Hepatocyte (in vitro differentiated cells): ENCODE results near the gene PLXNA2. TPM values are rescaled to one million over a fixed set of nuclear protein-coding genes. Genes with fewer than 3 reads are reported as not detected.

Experiments
- DNase-seq: peaks from one replicate; pipeline ENCODE4 v3.0.0-alpha.2; 2016; ENCODE audit warnings: low spot score
- H2AFZ ChIP-seq: fragments of 200-600 bp; sonication (generic); 2 replicates; pipeline ENCODE4 v1.6.0; 2016; ENCODE audit warnings: antibody characterized with exemption, mild to moderate bottlenecking
- H3K27ac ChIP-seq: fragments of 200-600 bp; sonication (generic); 2 replicates; pipeline ENCODE4 v1.5.1; 2016; ENCODE audit warnings: mild to moderate bottlenecking
- H3K27me3 ChIP-seq: fragments of 200-600 bp; sonication (generic); 2 replicates; pipeline ENCODE4 v1.6.1; 2016
- H3K36me3 ChIP-seq: fragments of 200-600 bp; sonication (generic); replicated peaks from 2 replicates; pipeline ENCODE4 v1.5.1; 2016; ENCODE audit warnings: low read depth; ENCODE audit not compliant: insufficient read depth
- H3K4me1 ChIP-seq: fragments of 200-600 bp; sonication (generic); 2 replicates; pipeline ENCODE4 v1.5.1; 2016; ENCODE audit warnings: mild to moderate bottlenecking, moderate library complexity; ENCODE audit not compliant: insufficient read depth
- H3K4me2 ChIP-seq: fragments of 200-600 bp; sonication (generic); 2 replicates; pipeline ENCODE4 v1.6.0; 2016
- H3K4me3 ChIP-seq: fragments of 200-600 bp; sonication (generic); 2 replicates; pipeline ENCODE4 v1.5.1; 2016; ENCODE audit warnings: mild to moderate bottlenecking
- H3K79me2 ChIP-seq: fragments of 200-600 bp; sonication (generic); 2 replicates; pipeline ENCODE4 v1.6.0; 2017; ENCODE audit warnings: mild to moderate bottlenecking
- H3K9me2 ChIP-seq: fragments of 200-600 bp; sonication (generic); replicated peaks from 2 replicates; pipeline ENCODE4 v1.6.0; 2017; ENCODE audit warnings: mild to moderate bottlenecking; ENCODE audit not compliant: insufficient read depth
- H3K9me3 ChIP-seq: fragments of 200-600 bp; sonication (generic); 2 replicates; pipeline ENCODE4 v1.5.1; 2016; ENCODE audit warnings: low read depth, mild to moderate bottlenecking
- H4K20me1 ChIP-seq: fragments of 200-600 bp; sonication (generic); 2 replicates; pipeline ENCODE4 v1.6.0; 2016; ENCODE audit warnings: mild to moderate bottlenecking; ENCODE audit not compliant: insufficient read depth, poor library complexity, severe bottlenecking
- EZH2 ChIP-seq: fragments of 200-600 bp; sonication (generic); IDR thresholded peaks from 2 replicates; pipeline ENCODE4 v1.6.1; 2016; ENCODE audit warnings: antibody characterized with exemption, mild to moderate bottlenecking, borderline replicate concordance
- EZH2phosphoT487 ChIP-seq: fragments of 200-600 bp; sonication (generic); IDR thresholded peaks from one replicate; pipeline ENCODE4 v1.6.1; 2018; ENCODE audit warnings: antibody characterized with exemption, mild to moderate bottlenecking, low read depth, moderate library complexity; ENCODE audit not compliant: unreplicated experiment, severe bottlenecking
- WGBS: methylation state at CpG from one replicate; pipeline ENCODE4 v1.1.6; 2016; ENCODE audit warnings: low lambda C conversion rate; ENCODE audit errors: missing lambda C conversion rate; 5-methylcytosine and 5-hydroxymethylcytosine counted together
- polyA plus RNA-seq: library from polyadenylated mRNA; unstranded; fragments of >200 nt; fragmentation: Nextera tagmentation; extraction: Ambion mirVana; gene quantifications from 2 replicates; pipeline ENCODE4 v1.2.1, GENCODE V29; 2016
- total RNA-seq: library from RNA; depleted of rRNA; stranded (reverse); fragments of >200 nt; gene quantifications from 2 replicates; pipeline ENCODE4 v1.2.3, GENCODE V29; 2014
- TF ChIP-seq, protein P1 (sequence below): fragments of 200-600 bp; sonication (generic); IDR thresholded peaks from 2 replicates; pipeline ENCODE4 v1.5.1; 2016; ENCODE audit warnings: antibody characterized with exemption, mild to moderate bottlenecking; ENCODE audit not compliant: poor library complexity

Gene PLXNA2
- total and polyA plus RNA-seq, 2 experiments from 2014 or later, result 9.8 to 13.1 TPM

DNA sequence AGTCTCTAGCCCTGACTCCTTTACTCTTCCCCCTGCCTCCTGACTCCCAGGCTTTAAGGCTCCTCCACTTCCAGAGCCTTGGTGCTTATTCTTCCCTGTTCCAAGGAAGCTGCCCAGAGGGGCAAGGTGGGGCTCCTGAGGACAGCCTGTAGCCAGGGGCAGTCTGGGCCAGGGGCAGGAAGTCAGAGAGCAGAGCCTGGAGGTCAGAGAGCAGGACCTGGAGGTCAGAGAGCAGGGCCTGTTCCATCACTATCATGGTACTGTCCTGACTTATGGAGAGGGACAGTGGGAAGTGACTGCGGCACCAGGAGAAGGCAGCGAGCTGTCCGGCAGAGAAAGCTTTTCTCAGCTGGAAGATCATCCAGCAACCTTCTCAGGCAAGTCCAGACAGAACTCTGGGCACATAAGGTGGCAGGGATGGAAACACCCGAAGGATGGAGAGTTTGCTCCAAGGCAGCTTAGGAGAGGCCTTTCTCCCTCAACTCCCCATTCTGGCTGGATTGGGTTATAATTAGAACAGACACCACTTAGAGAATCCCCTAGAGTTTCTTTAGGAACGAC, 25.0 kb downstream of the PLXNA2 start:
- no peaks in the 10 kb centered on the region for H3K4me1 ChIP-seq
- H3K4me3 ChIP-seq, result no peak overlapping the region
- H3K9me2 ChIP-seq, result no peaks in the 10 kb centered on the region
- H3K27me3 ChIP-seq, result no peaks in the 10 kb centered on the region
- H3K79me2 ChIP-seq, result peaks cover 8% of the 10 kb centered on the region
- no peak for TF ChIP-seq EZH2
- TF ChIP-seq, protein P1, sequence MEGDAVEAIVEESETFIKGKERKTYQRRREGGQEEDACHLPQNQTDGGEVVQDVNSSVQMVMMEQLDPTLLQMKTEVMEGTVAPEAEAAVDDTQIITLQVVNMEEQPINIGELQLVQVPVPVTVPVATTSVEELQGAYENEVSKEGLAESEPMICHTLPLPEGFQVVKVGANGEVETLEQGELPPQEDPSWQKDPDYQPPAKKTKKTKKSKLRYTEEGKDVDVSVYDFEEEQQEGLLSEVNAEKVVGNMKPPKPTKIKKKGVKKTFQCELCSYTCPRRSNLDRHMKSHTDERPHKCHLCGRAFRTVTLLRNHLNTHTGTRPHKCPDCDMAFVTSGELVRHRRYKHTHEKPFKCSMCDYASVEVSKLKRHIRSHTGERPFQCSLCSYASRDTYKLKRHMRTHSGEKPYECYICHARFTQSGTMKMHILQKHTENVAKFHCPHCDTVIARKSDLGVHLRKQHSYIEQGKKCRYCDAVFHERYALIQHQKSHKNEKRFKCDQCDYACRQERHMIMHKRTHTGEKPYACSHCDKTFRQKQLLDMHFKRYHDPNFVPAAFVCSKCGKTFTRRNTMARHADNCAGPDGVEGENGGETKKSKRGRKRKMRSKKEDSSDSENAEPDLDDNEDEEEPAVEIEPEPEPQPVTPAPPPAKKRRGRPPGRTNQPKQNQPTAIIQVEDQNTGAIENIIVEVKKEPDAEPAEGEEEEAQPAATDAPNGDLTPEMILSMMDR, result no peak
- DNase-seq, result no peak
- H3K27ac ChIP-seq, result peak overlapping the region; percentile 47
- H3K36me3 ChIP-seq, result no peaks in the 10 kb centered on the region
- no peak overlapping the region for H2AFZ ChIP-seq
- 90% methylated on average over 5 of the region's 5 CpGs for WGBS
- peak overlapping the region; percentile 43 for H3K4me2 ChIP-seq
- no peaks in the 10 kb centered on the region for H4K20me1 ChIP-seq
- no peaks in the 10 kb centered on the region for H3K9me3 ChIP-seq

DNA sequence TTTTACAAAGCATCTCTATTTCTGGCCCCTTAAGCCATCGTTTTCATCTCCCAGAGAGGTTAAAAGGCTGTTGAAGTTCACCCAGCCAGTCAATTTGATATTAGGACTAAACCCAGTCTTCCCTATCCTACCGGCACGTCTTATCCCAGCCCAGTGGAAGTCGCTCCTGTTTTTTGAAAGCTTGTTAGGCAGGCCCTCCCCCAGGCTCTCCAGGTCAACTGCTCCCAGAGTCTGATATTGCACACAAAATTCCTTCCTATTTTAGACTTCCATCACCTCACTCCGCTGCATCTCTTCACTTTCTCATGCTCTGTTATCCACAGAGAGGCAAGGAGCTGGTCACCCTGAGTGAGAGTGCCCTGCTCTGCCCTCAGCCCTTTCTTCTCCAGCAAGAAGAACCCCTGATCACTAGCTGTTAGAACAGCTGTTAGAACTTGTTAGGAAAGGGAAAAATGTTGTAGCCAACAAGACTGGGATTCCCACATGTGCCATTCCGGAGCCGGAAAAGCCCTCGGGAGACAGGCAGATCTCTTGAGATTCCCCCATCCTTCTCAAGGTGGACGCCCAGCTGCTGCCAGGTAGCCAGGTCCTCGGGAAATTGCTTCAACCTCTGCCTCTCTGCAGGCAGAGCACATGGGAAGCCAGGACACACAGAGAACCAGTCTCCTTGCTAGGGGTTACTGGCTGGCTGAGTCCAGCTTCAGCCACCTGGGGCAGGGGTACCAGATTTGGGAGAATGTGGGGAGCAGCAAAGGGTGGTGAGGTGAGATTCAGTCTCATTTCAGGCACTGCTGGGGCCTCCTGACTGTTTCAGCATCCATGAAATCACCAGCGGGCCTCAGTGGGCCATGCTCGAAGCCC, 25.7 kb downstream of the PLXNA2 start:
- H3K4me3 ChIP-seq, result no peak overlapping the region
- H3K4me1 ChIP-seq, result no peaks in the 10 kb centered on the region
- H4K20me1 ChIP-seq, result no peaks in the 10 kb centered on the region
- no peaks in the 10 kb centered on the region for H3K9me2 ChIP-seq
- H3K79me2 ChIP-seq, result peaks cover under 1% of the 10 kb centered on the region
- H3K36me3 ChIP-seq, result no peaks in the 10 kb centered on the region
- no peaks in the 10 kb centered on the region for H3K27me3 ChIP-seq
- 88% methylated on average over 12 of the region's 12 CpGs for WGBS
- DNase-seq, result no peak
- no peak for TF ChIP-seq EZH2phosphoT487
- TF ChIP-seq EZH2, result no peak
- H3K27ac ChIP-seq, result no peak overlapping the region
- no peak overlapping the region for H2AFZ ChIP-seq
- no peaks in the 10 kb centered on the region for H3K9me3 ChIP-seq
- H3K4me2 ChIP-seq, result no peak overlapping the region

DNA sequence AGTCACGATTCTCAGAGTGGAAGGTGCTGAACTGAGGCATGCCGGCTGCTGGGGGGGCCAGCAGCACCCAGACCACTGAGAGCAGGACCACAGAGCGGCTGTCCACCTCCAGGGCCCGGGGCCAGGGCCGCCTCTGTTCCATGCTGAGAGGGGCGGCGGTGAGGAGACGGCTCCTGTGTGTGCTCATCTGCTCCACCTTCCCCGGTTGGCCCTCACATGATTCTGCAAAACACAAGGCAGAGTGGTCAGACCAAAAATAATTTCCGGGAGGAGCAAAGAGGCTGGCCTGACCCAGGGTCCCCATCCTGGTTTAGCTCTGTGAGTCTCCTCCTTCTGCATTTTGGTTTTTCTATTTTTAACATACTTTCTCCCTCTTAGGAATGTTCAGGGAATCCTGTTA, 26.4 kb downstream of the PLXNA2 start:
- no peaks in the 10 kb centered on the region for H3K36me3 ChIP-seq
- no peak for DNase-seq
- H2AFZ ChIP-seq, result no peak overlapping the region
- no peaks in the 10 kb centered on the region for H3K4me1 ChIP-seq
- no peaks in the 10 kb centered on the region for H3K9me3 ChIP-seq
- no peaks in the 10 kb centered on the region for H4K20me1 ChIP-seq
- TF ChIP-seq EZH2, result no peak
- TF ChIP-seq, protein P1, result no peak
- TF ChIP-seq EZH2phosphoT487, result no peak
- H3K27me3 ChIP-seq, result no peaks in the 10 kb centered on the region
- H3K9me2 ChIP-seq, result no peaks in the 10 kb centered on the region
- H3K4me2 ChIP-seq, result no peak overlapping the region
- H3K79me2 ChIP-seq, result no peaks in the 10 kb centered on the region
- no peak overlapping the region for H3K27ac ChIP-seq
- no peak overlapping the region for H3K4me3 ChIP-seq
- 97% methylated on average over 10 of the region's 10 CpGs for WGBS

DNA sequence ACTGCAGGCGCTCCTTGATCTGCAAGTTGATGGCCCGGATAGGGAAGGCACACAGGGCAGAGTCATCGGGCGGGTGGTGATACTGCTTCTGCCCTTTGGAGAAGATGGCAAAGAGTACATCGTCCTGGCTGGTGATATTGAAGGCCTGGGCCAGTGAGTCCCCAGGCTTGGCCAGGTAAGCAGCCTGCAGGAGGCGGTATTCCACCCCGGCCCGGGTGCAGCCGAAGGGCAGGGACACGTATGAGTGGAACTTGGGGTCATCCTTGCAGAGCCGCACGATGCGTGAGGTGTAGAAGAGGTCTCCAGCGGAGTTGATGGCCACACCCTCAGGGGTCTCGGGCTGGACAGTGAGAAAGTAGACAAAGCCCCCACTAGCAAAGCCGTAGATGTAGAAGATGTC, 27.4 kb downstream of the PLXNA2 start:
- Histone ChIP-seq H3K36me3 (no peaks in the 10 kb centered on the region), H3K4me3 (no peak overlapping the region), H3K27me3 (no peaks in the 10 kb centered on the region), H3K79me2 (no peaks in the 10 kb centered on the region), H3K27ac (no peak overlapping the region), H4K20me1 (no peaks in the 10 kb centered on the region), H3K4me1 (no peaks in the 10 kb centered on the region), H3K9me3 (no peaks in the 10 kb centered on the region), H3K4me2 (no peak overlapping the region), H2AFZ (no peak overlapping the region), H3K9me2 (no peaks in the 10 kb centered on the region)
- 99% methylated on average over 16 of the region's 16 CpGs for WGBS
- no peak for DNase-seq
- TF ChIP-seq, protein P1, result no peak
- TF ChIP-seq EZH2phosphoT487, result no peak
- no peak for TF ChIP-seq EZH2
